22Rv1 (cell line): Measurements from ENCODE around the gene FNBP1L.

Experiments
- ZFX ChIP-seq: fragments of 450-650 bp; IDR thresholded peaks from 2 replicates; pipeline ENCODE4 v1.6.1; 2017; ENCODE audit warnings: antibody characterized with exemption, borderline replicate concordance
- TF ChIP-seq, protein P1 (sequence below): fragments of 450-650 bp; IDR thresholded peaks from 2 replicates; pipeline ENCODE4 v1.5.1; 2017; ENCODE audit warnings: mild to moderate bottlenecking

DNA sequence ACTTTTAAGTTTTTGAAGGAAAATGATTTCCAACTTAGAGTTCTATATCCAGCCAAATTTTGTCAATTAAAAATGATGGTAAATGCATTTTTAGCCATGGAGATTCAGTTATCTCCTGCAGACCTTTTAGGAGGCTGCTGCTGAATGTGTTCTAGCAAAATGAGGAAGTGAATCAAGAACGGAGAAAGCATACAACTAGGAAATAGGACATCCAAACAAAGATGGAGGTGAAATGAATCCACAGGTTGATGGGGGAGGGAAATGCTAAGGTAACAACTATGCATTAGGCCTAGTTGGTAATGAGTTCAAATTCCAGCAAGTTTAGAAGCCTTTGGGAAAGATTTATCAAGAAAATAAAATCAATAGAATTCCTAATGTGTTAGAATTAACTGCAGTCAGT is 80.5 kb downstream of the FNBP1L start:
- TF ChIP-seq, protein P1, sequence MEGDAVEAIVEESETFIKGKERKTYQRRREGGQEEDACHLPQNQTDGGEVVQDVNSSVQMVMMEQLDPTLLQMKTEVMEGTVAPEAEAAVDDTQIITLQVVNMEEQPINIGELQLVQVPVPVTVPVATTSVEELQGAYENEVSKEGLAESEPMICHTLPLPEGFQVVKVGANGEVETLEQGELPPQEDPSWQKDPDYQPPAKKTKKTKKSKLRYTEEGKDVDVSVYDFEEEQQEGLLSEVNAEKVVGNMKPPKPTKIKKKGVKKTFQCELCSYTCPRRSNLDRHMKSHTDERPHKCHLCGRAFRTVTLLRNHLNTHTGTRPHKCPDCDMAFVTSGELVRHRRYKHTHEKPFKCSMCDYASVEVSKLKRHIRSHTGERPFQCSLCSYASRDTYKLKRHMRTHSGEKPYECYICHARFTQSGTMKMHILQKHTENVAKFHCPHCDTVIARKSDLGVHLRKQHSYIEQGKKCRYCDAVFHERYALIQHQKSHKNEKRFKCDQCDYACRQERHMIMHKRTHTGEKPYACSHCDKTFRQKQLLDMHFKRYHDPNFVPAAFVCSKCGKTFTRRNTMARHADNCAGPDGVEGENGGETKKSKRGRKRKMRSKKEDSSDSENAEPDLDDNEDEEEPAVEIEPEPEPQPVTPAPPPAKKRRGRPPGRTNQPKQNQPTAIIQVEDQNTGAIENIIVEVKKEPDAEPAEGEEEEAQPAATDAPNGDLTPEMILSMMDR, result no peak
- TF ChIP-seq ZFX, result no peak
